ENCODE data around the gene PPIP5K1. TPM values are rescaled to one million over a fixed set of nuclear protein-coding genes. Genes with fewer than 3 reads are reported as not detected.

PPIP5K1 gene
- total RNA-seq, 2 experiments from 2014 or later = 48.5 to 55.9 TPM

GRCh38 chr15:43505738-43506137 lies 84.3 kb downstream of the PPIP5K1 start:
- Mint-ChIP-seq H3K36me3 (ENCODE audit: low read depth) (no peaks in the 10 kb centered on the region), H3K27ac (no peak overlapping the region), H3K4me3 (no peak overlapping the region), H3K27me3 (no peaks in the 10 kb centered on the region), H3K9me3 (no peaks in the 10 kb centered on the region), H3K4me1 (ENCODE audit: low read depth) (peaks cover 8% of the 10 kb centered on the region)
- ATAC-seq (no peak), DNase-seq (no peak)
- ChIA-PET POLR2A (interaction anchor here (1.0 to 1.3 kb wide), 2 partner anchors 10 to 17 kb away, joined by 3 to 4 read pairs; no protein-coding TSS in a partner anchor), CTCF (interaction anchor here (1.0 to 1.5 kb wide), 5 partner anchors 8 to 130 kb away, joined by 3 to 5 read pairs (median 3); partner anchors contain the start of gene TP53BP1)
- TF ChIP-seq, protein P1, sequence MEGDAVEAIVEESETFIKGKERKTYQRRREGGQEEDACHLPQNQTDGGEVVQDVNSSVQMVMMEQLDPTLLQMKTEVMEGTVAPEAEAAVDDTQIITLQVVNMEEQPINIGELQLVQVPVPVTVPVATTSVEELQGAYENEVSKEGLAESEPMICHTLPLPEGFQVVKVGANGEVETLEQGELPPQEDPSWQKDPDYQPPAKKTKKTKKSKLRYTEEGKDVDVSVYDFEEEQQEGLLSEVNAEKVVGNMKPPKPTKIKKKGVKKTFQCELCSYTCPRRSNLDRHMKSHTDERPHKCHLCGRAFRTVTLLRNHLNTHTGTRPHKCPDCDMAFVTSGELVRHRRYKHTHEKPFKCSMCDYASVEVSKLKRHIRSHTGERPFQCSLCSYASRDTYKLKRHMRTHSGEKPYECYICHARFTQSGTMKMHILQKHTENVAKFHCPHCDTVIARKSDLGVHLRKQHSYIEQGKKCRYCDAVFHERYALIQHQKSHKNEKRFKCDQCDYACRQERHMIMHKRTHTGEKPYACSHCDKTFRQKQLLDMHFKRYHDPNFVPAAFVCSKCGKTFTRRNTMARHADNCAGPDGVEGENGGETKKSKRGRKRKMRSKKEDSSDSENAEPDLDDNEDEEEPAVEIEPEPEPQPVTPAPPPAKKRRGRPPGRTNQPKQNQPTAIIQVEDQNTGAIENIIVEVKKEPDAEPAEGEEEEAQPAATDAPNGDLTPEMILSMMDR (IDR thresholded peaks at IDR 0.05) = no peak
- intact Hi-C loops (cut with micrococcal nuclease) = no loop called here

- no peak for ATAC-seq
- TF ChIP-seq, protein P1 (IDR thresholded peaks at IDR 0.05) = no peak
- H3K36me3 Mint-ChIP-seq (ENCODE audit: low read depth) = no peaks in the 10 kb centered on the region
- H3K27me3 Mint-ChIP-seq = no peaks in the 10 kb centered on the region
- ChIA-PET POLR2A (interaction anchor here (0.7 kb wide), 1 partner anchor 161 kb away, joined by 5 read pairs; no protein-coding TSS in a partner anchor), CTCF (interaction anchor here (2.6 kb wide), 1 partner anchor 15 kb away, joined by 12 read pairs; no protein-coding TSS in a partner anchor)
- no peak overlapping the region for H3K27ac Mint-ChIP-seq
- DNase-seq = no peak
- no peaks in the 10 kb centered on the region for H3K4me1 Mint-ChIP-seq (ENCODE audit: low read depth)
- H3K9me3 Mint-ChIP-seq = no peaks in the 10 kb centered on the region
- no peak overlapping the region for H3K4me3 Mint-ChIP-seq
- intact Hi-C loops (cut with micrococcal nuclease) = no loop called here
Measured at GRCh38 chr15:43499635-43500034, 90.4 kb downstream of the PPIP5K1 start.

DNA sequence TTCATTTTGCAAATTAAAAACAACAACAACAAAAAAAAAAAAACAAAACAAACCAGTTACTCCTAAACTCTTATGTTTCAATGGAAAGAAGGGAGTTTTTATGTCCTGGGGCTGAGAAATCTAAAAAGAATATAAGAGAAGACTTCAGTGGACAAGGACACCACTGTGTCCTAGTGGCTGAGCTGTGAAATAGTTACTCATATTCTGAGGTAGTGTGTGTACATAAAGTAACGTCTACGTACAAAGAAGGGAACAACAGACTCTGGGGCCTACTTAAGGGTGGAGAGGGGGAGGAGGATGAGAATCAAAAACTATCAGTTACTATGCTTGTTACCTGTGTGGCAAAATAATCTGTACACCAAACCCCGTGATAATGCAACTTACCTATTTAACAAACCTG lies 91.0 kb downstream of the PPIP5K1 start:
- TF ChIP-seq, protein P1 (IDR thresholded peaks at IDR 0.05) = no peak
- H3K36me3 Mint-ChIP-seq (ENCODE audit: low read depth) = no peaks in the 10 kb centered on the region
- no peaks in the 10 kb centered on the region for H3K27me3 Mint-ChIP-seq
- ChIA-PET CTCF (no interaction called here), POLR2A (no interaction called here)
- intact Hi-C loops (cut with micrococcal nuclease) = no loop called here
- no peak for ATAC-seq
- no peak overlapping the region for H3K27ac Mint-ChIP-seq
- no peaks in the 10 kb centered on the region for H3K9me3 Mint-ChIP-seq
- H3K4me1 Mint-ChIP-seq (ENCODE audit: low read depth) = peaks cover under 1% of the 10 kb centered on the region
- no peak overlapping the region for H3K4me3 Mint-ChIP-seq
- DNase-seq = no peak

GRCh38 chr15:43493703-43494472 lies 96.1 kb downstream of the PPIP5K1 start:
- intact Hi-C loops (cut with micrococcal nuclease) = no loop called here
- CTCF ChIA-PET = interaction anchor here (1.6 to 2.7 kb wide), 3 partner anchors 18 to 53 kb away, joined by 5 to 15 read pairs (median 5); no protein-coding TSS in a partner anchor
- peaks cover 26% of the 10 kb centered on the region for H3K4me1 Mint-ChIP-seq (ENCODE audit: low read depth)
- TF ChIP-seq, protein P1 (IDR thresholded peaks at IDR 0.05) = no peak
- no peaks in the 10 kb centered on the region for H3K9me3 Mint-ChIP-seq
- H3K27me3 Mint-ChIP-seq = no peaks in the 10 kb centered on the region
- DNase-seq = no peak
- H3K27ac Mint-ChIP-seq = peak overlapping the region; percentile 96
- peaks cover 3% of the 10 kb centered on the region for H3K36me3 Mint-ChIP-seq (ENCODE audit: low read depth)
- H3K4me3 Mint-ChIP-seq = peak overlapping the region; percentile 88
- POLR2A ChIA-PET = interaction anchor here (0.7 to 2.8 kb wide), 6 partner anchors 9 to 53 kb away, joined by 3 to 15 read pairs (median 4); no protein-coding TSS in a partner anchor
- ATAC-seq = no peak
